ENCODE measurements around the gene APEX1.

DNA sequence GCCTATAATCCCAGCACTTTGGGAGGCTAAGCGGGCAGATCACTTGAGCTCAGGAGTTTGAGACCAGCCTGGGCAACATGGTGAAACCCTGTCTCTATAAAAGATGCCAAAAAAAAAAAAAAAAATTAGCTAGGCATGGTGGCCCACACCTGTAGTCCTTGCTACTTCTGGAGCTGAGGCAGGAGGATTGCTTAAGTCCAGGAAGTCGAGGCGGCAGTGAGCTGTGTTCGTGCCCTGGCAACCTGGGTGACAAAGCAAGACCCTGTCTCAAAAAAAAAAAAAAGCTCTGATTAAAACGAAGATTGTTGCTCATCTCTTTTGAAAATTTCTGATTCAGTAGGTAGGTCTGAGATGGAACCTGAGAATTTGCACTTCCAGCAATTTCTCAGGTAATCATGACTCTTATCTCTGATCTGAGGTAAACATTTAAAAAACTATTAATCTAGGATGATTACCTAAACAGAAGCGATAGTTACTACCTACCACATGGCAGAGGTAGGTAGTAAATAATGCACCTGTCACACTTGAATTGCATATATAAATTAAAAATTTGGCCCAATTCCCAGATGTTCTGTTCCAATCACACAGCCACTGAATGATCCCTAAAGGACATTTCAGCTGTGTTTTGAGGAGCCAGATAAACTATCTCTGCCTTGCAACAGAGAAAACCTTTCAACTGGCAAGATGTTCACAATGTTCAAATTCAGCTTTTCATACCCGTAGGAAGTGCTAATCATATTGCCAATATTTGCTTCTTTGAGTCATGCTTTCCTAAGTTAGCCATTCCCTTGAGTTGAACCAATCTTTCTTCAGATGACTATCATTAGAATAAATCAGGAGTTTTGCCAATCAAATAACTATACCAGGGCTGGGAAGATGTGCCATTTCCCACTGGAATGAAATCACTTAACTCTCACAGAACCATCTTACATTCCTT, 37.5 kb upstream of the APEX1 start:
- TF ChIP-seq, protein P1, sequence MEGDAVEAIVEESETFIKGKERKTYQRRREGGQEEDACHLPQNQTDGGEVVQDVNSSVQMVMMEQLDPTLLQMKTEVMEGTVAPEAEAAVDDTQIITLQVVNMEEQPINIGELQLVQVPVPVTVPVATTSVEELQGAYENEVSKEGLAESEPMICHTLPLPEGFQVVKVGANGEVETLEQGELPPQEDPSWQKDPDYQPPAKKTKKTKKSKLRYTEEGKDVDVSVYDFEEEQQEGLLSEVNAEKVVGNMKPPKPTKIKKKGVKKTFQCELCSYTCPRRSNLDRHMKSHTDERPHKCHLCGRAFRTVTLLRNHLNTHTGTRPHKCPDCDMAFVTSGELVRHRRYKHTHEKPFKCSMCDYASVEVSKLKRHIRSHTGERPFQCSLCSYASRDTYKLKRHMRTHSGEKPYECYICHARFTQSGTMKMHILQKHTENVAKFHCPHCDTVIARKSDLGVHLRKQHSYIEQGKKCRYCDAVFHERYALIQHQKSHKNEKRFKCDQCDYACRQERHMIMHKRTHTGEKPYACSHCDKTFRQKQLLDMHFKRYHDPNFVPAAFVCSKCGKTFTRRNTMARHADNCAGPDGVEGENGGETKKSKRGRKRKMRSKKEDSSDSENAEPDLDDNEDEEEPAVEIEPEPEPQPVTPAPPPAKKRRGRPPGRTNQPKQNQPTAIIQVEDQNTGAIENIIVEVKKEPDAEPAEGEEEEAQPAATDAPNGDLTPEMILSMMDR (IDR thresholded peaks at IDR 0.05): no peak
- TF ChIP-seq EP300 (IDR thresholded peaks at IDR 0.05; ENCODE audit: borderline replicate concordance in 1 of 2, low read depth in 1 of 2, low read length in 1 of 2) (no peak), EZH2phosphoT487 (IDR thresholded peaks at IDR 0.05; ENCODE audit: borderline replicate concordance, low read depth) (no peak), ELF1 (IDR thresholded peaks at IDR 0.05) (no peak), POLR2AphosphoS5 (IDR thresholded peaks at IDR 0.05; ENCODE audit: low read depth, low read length) (no peak), NRF1 (IDR thresholded peaks at IDR 0.05; ENCODE audit: low read depth, low read length) (no peak), CHD2 (IDR thresholded peaks at IDR 0.05; ENCODE audit: low read length, partially characterized antibody) (no peak)
- TF ChIP-seq, protein P2, sequence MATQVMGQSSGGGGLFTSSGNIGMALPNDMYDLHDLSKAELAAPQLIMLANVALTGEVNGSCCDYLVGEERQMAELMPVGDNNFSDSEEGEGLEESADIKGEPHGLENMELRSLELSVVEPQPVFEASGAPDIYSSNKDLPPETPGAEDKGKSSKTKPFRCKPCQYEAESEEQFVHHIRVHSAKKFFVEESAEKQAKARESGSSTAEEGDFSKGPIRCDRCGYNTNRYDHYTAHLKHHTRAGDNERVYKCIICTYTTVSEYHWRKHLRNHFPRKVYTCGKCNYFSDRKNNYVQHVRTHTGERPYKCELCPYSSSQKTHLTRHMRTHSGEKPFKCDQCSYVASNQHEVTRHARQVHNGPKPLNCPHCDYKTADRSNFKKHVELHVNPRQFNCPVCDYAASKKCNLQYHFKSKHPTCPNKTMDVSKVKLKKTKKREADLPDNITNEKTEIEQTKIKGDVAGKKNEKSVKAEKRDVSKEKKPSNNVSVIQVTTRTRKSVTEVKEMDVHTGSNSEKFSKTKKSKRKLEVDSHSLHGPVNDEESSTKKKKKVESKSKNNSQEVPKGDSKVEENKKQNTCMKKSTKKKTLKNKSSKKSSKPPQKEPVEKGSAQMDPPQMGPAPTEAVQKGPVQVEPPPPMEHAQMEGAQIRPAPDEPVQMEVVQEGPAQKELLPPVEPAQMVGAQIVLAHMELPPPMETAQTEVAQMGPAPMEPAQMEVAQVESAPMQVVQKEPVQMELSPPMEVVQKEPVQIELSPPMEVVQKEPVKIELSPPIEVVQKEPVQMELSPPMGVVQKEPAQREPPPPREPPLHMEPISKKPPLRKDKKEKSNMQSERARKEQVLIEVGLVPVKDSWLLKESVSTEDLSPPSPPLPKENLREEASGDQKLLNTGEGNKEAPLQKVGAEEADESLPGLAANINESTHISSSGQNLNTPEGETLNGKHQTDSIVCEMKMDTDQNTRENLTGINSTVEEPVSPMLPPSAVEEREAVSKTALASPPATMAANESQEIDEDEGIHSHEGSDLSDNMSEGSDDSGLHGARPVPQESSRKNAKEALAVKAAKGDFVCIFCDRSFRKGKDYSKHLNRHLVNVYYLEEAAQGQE (IDR thresholded peaks at IDR 0.05; ENCODE audit: low read depth, low read length): no peak

All from SK-N-SH (cell line).